EL (cell line): ENCODE results near the gene PCP4L1.
"Not testable (repeated sequence)": the region's sequence is repeated elsewhere in the genome, so short reads cannot be mapped to it uniquely, and the experiment has no call there.

Source experiments
- DNase-seq: peaks from one replicate; pipeline ENCODE4 v3.0.0-alpha.2; 2016

Gene PCP4L1

DNA sequence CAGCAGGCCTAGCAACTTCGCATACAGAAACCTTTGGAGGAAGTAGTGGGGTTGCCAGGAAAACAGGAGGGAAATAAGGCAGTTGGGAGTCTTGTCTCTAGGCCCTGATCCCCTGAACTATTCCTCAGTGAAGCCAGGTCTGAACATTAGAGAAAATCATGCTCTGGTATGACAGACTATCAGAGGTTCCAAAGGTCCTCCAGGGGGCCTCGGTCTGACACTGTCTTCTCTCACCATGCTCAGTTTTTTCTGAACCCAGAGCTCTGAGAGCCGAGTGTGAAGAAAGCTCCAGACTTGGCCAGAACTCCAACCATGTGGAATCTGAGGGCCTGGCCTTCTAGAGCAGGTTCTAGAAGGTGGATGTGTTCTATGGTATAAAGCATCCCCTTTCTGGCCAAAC lies 28.6 kb upstream of the PCP4L1 start:
- peak; percentile 13 for DNase-seq

DNA sequence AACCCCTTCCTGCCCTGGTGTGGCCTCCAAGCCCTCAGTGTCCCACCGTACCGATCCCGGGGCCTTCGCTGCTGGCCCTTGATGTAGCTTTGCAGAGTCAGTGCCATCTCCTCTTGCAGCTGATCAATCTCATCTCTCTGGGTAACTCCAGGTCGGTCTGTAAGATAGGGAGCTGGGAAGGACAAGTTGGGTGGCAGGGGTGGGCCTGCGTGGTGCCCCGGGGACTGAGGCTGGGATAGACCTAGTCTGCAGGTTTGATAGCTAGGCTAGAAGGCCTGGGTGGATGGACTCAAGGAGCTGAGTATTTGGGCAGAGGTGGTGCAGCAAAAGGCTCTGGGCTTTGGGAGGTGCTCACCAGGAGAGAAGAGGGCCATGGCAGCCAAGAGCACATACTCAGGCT lies 27.8 kb upstream of the PCP4L1 start:
- no peak for DNase-seq

DNA sequence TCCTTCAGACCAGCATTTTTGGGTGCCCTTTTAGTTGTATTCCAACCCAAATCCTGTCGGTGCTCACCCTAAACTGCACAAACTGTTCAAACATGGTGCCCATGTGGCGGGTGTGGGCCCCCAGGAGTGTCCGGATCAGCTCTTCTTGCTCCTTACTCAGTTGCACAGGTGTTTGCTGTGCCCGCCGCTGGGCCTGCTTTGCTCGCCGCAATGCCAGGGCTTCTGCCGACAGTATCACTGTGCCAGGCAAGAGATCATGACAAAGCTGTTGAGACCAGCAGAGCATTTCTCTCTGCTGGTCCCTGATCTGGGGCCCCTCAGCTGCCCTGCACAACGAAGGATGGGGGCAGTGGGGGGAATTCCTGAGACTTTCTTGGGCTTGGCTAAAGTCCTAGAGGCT lies 25.4 kb upstream of the PCP4L1 start:
- no peak for DNase-seq

DNA sequence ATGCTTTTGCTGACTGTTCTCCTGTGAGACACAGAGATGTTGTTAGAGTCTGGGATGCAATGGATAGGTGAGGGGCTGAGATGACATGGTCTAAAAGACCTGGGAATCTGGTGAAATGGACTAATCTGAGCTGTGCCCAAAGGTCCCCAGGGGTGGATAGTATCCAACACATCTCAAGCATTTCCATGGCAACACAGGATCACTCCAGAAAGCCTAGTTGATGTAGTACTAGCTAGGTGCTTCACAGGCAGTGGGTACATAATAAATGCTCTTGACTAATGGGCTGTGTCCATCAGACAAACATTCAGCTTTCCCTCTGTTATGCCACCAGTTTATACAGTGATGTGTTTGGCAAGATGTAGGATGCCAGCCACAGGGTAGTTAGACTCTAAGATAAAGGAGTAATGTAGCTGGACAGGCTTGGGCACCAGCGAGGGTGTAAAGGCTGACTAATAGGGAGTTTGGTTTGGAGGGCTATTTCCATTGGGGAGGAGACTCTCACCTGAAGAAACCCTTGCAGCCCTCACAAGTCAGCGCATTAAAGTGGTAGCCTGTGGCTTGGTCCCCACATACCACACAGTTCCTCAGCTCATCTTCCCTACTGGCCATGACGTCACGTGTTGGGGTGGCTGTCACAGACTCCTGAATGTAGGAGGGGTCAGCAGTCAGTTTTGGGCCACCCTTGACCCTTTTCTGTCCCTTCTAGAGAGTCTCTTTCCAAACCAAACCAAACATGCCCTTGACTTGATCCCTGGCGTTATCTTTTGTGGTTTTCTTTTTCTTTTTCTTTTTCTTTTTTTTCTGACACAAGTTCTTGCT lies 22.4 kb upstream of the PCP4L1 start:
- no peak for DNase-seq

DNA sequence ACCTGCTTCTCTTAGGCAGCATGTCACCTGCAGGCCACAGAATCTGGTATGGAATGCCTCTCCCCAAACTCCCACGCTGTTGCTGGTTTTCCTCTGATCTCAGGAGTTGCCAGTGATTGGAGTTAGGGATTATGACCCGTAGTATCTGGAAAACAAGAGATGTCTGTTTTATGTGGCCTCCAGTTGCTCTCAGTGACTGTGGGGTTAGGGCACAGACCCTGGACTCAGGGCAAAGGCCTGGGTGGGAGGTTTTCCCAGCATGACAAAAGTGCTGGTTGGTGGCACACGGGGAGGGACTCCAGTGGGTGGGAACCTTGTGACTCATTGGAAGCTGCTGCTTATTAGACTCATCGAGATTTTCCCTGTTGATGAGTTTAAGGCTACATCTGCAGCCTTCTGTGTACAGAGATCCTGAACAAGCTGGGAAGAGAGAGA lies 20.5 kb upstream of the PCP4L1 start, which contains the start of gene NR1I3:
Gene NR1I3, minus strand, starts transcription at position 165 of the 435 bp plus-strand sequence. CDS start 1,638 bp downstream, outside the sequence.
- no peak for DNase-seq

DNA sequence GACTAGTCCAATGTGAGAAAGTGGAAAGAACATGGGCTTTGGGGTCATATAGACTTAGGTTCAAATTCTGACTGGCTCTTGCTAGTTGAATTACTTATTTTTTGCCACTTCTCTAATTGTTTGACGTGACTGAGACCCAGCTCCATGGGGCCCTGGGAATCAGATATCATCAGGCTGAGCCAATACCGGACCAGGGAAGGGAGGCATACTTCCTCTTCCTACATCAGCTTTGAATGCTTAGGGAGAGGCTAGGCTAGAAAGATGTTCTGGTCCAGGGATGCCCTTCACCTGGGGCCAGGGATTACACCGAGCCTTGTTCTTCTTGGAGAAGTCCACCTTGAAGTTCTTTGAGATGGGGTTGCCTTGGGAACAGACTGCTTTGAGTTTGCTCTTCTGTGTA lies 16.9 kb upstream of the PCP4L1 start:
- no peak for DNase-seq

DNA sequence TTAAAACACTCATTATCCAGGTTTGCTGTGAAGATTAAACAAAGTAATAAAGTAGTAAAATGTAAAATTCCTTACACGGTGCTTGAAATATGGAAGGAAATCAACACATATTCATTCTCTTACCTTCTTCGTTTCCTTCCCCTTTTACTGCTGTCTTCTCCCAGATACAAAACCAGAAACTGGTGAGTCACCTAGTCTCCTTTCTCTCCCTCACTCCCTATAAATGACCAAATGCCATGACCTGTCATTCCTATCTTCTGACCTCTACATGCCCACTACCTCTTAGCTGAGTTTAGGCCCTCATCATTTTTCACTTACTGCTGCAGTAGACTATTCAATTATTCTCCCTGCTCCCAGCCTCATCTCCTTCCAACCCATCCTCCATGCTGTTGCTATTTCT lies 16.2 kb upstream of the PCP4L1 start:
- peak; percentile 53 for DNase-seq

DNA sequence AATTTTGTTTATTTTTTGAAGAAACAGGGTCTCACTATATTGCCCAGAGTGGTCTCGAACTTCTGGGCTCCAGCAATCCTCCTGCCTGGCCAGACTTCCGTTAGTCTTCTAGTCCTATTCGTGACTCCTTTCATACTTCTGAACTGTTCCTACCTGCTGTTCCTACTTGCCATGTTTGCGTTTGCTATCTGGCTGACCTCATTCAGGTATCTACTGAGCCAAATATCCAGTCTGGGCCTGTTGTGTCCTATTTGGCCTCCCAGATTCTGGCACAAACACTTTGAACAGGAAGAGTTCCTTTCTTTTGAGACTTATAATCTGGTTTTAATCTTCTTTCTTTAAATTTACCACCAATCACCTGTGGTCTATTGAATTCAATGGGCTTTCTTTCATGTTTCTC lies 13.7 kb upstream of the PCP4L1 start:
- no peak for DNase-seq

DNA sequence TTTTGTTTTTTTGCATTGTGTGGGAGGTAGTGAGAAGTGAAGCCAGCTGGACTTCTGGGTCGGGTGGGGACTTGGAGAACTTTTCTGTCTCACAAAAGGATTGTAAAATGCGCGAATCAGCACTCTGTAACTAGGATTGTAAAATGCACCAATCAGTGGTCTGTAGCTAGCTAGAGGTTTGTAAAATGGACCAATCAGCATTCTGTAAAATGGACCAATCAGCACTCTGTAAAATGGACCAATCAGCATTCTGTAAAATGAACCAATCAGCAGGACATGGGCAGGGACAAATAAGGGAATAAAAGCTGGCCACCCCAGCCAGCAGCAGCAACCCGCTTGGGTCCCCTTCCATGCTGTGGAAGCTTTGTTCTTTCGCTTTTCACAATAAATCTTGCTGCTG lies 8.4 kb upstream of the PCP4L1 start:
- not testable (repeated sequence) for DNase-seq

DNA sequence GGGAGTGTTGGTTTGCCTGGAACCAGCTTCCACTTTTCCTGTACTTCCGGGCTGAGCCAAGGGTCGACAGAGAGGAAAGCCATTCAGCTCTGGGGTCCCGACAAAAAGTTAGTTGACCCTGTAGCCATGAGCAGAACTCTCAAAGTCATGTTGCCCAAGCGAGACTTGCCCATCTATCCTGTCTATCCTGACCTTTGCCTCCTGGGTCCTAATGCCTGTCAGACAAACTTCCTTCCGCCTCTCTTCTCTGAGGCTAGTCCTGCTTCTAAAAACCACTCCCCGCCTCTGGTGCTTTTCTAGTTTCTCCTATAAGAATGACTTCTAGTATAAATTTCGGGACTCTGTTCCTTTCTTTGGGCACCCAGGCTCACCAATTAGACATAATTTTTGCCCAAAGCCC lies 7.7 kb upstream of the PCP4L1 start:
- no peak for DNase-seq

DNA sequence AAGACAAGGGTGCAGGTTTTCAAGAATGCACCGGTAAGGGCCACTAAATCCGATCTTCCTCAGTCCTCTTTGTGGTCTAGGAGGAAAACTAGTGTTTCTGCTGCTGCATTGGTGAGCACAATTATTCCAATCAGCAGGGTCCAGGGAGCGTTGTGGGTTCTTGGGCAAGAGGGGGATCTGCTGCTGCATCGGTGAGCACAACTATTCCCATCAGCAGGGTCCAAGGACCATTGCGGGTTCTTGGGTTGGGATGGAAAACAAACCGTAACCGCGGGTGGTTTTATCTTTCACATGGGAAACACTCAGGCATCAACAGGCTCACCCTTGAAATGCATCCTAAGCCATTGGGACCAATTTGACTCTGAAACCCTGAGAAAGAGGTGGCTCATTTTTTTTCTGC lies 7.0 kb upstream of the PCP4L1 start:
- no peak for DNase-seq

DNA sequence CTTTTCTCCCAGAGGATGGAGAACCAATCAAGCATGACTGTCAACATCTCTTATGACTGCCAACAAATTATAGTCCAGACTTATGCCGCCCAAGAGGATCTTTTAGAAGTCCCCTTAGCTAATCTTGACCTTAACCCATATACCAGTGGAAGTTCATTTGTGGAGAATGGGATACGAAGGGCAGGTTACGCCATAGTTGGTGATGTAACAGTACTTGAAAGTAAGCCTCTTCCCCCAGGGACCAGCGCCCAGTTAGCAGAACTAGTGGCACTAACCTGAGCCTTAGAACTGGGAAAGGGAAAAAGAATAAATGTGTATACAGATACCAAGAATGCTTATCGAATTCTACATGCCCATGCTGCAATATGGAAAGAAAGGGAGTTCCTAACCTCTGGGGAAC lies 3.2 kb upstream of the PCP4L1 start:
- not testable (repeated sequence) for DNase-seq

DNA sequence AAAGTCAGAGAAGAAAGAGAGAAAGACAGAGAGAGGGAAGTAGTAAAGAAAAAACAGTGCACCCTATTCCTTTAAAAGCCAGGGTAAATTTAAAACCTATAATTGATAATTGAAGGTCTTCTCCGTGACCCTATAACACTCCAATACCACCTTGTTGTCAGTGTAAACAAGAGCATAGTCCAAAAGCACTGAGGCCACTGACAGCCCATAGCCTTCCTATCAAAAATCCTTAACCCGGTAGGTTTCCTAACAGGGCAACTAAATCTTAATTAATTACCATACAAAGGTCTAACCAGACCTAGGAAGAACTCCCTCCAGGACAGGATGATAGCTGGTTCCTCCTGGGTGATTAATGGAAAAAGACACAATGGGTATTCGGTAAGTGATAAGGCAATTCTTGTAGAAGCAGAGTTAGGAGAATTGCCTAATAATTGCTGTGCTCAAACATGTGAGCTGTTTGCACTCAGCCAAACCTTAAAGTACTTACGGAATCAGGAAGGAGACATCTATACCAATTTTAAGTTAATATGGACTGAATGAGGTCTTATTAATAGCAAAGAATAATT lies 2.5 kb upstream of the PCP4L1 start:
- not testable (repeated sequence) for DNase-seq

DNA sequence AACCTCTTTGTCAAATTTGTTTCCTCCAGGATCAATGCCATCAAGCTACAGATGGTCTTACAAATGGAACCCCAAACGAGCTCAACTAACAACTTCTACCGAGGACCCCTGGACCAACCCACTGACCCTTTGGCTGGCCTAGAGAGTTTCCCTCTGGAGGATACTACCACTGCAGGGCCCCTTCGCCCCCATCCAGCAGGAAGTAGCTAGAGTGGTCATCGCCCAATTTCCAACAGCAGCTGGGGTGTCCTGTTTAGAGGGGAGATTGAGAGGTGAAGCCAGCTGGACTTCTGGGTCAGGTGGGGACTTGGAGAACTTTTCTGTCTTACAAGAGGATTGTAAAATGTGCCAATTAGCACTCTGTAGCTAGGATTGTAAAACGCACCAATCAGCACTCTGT lies 1.4 kb upstream of the PCP4L1 start:
- not testable (repeated sequence) for DNase-seq

DNA sequence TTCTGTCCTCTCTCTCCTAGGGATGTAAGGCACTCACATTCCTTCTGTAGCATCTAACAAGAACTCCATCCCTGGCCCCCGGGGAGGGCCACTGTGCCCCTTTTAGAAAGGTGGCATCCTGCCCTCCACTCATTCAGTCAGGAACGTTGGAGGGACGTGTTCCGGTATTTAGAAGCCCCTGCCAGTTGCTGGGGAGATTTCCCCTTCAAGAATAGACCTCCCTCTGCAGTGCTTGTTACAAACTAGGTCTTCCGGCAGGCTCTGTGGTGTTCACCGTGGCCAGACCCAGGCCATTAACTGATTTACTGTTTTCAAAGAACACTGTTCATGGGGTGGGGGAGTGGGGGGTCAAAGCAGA lies 779 bp downstream of the PCP4L1 start:
- no peak for DNase-seq

DNA sequence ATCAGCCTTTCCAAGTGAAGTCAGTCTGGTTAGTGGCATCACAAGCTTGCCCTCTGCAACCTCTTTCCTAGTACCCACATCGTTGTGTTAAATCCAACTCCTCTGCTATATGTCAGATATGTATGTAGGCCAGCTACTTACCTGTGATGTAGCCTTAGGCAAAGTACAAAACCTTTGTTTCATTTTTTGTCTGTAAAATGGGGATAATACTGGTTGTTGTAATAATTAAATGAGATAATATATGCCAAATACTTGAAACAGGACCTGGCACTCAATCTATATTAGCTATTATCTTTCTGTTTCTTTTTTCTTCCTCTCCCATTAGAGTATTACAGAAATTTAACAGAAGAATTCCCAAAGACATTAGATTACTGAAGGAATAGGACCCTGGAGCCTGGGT lies 1.2 kb downstream of the PCP4L1 start:
- no peak for DNase-seq

DNA sequence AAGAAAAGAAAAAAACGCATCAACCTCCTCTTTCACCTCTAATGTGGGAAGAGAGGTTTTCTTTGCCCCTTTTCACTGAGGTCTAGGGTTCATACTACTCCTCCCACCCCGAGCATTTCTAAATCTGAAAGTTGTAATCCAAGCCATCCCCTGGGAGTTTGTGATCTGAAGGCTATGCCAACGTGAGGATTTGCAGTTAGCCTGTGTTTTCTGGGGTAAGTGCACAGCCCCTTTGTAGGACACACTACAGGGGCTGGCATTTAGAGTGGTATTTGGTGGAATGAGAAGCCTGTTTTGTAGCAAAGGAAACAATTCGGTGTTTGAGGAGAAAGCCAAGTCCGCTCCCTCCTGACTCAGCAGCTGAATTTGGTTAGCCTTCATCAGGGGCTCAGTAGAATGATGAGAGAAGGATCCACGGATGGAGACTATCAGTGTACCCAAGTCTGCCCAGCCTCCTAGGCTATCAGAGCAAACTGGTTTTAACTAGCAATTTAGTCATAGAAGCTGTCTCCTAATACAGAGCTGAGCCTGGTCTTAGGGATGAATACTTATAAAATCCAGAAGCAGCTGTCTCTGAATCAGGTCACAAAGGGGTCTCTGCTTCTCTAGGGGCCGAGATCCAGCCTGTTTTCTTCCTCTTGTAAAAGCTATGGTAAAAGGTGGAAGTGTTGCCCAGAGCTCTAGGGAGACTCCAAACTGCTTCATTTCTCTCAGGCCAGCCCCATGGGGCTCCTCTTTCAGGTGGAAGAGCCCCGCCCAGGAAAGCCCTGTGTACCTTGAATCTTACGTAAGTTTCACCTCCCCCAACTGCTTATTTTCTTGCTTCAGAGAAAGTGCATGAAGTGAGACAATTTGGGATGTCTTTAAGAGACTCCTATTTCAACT lies 2.1 kb downstream of the PCP4L1 start:
- no peak for DNase-seq

DNA sequence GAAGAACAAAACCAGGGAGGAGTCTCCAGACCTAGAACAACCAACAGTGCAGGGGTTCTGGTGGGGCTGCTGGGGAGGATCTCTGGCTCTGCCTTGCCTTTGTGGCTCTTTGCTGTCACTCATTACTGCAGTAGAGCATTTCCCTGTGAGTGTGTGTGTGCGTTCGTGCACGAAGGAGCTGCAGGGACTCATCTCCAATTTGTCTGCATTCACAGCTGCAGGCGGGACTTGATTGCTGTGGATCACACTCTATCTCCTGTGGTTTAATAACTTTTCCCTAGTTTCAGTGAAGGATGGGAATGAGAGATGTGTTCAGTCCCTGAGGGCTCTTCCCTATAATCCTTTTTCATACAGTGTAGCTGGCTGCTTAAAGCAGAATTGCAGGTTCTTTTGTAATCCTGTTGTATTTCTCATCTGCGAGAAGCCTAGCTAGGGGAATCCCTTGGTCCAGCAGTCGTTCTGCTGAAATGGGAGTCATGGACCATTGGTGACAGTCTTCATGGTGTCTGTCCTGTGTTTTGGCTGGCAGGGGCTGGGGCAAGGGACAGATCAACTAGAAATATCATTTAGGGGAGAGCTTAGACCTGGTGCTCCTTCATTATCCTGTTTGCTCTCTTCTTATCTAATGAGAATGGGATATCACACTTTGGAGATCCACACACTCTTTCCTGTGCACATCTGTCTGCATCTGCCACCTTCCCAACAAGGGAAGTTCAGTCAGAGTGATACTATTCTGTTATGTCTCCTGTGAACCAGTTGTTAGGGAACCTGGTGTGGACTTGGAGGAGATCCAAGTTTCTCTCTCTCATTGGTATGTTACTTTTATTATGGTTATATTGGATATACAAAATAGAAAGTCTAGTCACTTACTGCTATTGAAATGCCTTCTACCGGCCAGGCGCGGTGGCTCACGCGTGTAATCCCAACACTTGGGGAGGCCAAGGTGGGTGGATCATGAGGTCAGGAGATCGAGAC lies 3.0 kb downstream of the PCP4L1 start:
- no peak for DNase-seq

DNA sequence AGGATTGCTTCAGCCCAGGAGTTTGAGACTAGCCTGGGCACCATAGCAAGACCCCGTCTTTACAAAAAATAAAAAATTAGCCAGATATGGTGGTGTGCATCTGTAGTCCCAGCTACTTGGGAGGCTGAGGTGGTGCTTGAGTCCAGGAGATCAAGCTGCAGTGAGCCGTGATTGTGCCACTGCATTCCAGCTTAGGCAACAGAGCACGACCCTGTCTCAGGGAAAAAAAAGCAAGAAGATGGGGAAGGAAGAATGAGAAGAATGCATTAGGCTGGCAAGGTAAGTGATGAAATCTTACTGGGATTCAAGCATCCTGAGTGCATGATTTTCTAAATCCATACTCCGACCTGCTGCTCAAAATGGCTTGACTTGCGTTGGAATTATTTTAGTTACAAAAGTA lies 6.8 kb downstream of the PCP4L1 start:
- no peak for DNase-seq

DNA sequence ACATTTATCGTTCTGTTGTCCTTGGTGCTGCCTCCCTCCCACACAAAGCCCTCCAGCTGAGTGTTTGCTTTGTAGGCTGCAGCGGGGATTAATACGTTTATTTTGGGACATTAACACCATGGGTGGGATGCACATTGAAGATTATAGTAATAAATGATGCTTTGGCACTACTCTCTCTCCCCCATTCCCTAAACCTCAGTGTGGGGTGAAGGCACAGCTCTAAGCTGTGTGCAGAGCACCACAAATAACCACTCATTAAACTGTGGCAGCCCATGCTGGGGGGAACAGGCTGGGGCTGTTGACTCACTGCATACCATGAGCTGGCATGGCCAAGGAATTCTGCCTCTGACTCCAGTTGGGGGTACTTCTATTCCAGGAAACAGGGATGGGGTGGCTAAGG lies 7.7 kb downstream of the PCP4L1 start:
- DNase-seq: peak; percentile 50

DNA sequence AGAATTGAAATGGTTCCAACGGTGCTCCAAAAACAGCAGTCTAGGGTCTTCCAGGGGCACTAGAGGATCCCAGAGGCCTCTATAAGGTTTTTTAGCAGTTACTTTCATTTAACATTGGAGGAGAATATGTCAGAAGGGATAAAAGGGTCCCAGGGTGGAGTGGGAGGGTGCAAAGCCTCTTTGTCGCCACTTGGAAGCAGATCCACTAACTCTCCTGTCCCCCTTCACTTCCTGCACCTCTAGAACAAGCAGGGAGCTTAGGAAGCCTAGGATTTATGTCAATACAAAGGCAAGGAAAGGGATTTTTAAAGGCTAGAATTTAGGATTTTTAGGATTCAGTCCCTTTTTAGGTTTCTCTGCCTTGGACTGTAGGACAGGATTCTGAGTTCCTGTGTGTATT lies 8.3 kb downstream of the PCP4L1 start:
- DNase-seq: no peak

DNA sequence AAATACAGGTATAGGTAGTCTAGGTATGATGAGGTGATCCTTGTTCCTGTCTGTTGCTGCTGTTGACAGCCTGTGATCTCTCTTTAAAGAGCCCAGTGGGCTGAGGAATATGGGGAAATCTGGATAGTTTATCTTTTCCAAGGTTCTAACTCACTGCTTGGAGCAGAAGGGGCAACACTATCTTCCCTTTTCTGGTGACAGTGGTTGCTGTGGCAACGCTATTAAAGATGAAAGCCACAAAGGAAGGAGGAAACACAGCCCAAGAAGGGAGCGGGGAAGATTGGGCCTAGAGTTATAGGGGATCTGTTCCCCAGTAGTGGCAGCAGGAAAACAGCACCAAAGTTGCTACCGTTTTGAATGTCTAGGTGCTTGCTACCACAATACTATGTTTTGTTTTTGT lies 8.8 kb downstream of the PCP4L1 start:
- no peak for DNase-seq

DNA sequence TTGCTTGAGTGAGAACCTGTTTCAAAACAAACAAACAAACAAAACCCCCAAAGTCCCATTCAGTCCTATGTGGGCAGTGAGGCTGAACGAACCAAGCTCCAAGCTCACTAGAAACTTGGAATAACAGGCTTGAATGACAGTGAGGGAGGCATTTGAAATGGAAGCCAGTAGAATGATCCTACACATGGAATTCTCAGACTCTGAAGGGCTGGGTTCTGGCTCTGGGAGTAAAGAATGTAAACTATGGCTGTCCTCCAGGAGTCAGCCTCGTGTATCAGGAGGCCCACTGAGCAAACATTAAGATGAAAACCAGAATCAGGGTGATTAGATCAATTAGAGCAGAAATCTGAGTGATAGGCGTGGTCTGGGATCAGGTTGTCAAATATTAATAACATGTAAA lies 14.9 kb downstream of the PCP4L1 start:
- no peak for DNase-seq
